ENCODE data around the gene APOBEC3B.

DNA sequence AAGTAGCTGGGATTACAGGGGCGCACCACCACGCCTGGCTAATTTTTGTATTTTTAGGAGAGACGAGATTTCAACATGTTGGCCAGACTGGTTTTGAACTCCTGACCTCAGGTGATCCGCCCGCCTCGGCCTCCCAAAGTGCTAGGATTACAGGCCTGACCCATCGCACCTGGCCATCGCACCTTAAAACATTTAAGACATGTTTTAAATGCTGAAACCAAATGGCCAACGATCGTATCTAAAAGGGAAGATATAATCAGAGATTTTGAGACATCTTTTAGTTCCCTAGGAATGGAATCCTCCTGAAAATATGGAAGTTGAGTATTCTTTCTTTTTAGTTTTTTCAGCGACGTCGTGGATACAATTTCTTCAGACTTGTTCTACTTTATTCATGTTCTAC is 46.5 kb upstream of the APOBEC3B start:
- no peak for TF ChIP-seq SNAI2 (CRISPR knock-in tag; IDR thresholded peaks at IDR 0.05)
- no peak for TF ChIP-seq OSR1 (CRISPR knock-in tag; IDR thresholded peaks at IDR 0.05)
- TF ChIP-seq ZNF8 (CRISPR knock-in tag; IDR thresholded peaks at IDR 0.05) = no peak
- no peak for TF ChIP-seq ZC3H10 (CRISPR knock-in tag; IDR thresholded peaks at IDR 0.05)
- no peak for TF ChIP-seq ZFP3 (CRISPR knock-in tag; IDR thresholded peaks at IDR 0.05)
- TF ChIP-seq, protein P1, sequence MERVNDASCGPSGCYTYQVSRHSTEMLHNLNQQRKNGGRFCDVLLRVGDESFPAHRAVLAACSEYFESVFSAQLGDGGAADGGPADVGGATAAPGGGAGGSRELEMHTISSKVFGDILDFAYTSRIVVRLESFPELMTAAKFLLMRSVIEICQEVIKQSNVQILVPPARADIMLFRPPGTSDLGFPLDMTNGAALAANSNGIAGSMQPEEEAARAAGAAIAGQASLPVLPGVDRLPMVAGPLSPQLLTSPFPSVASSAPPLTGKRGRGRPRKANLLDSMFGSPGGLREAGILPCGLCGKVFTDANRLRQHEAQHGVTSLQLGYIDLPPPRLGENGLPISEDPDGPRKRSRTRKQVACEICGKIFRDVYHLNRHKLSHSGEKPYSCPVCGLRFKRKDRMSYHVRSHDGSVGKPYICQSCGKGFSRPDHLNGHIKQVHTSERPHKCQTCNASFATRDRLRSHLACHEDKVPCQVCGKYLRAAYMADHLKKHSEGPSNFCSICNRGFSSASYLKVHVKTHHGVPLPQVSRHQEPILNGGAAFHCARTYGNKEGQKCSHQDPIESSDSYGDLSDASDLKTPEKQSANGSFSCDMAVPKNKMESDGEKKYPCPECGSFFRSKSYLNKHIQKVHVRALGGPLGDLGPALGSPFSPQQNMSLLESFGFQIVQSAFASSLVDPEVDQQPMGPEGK (CRISPR knock-in tag; IDR thresholded peaks at IDR 0.05; ENCODE audit: borderline replicate concordance) = no peak
- no peak for TF ChIP-seq ESRRG (CRISPR knock-in tag; IDR thresholded peaks at IDR 0.05)
- no peak for TF ChIP-seq ZNF565 (CRISPR knock-in tag; conservative IDR thresholded peaks at IDR 0.05; ENCODE audit: low read depth)
- TF ChIP-seq, protein P2, sequence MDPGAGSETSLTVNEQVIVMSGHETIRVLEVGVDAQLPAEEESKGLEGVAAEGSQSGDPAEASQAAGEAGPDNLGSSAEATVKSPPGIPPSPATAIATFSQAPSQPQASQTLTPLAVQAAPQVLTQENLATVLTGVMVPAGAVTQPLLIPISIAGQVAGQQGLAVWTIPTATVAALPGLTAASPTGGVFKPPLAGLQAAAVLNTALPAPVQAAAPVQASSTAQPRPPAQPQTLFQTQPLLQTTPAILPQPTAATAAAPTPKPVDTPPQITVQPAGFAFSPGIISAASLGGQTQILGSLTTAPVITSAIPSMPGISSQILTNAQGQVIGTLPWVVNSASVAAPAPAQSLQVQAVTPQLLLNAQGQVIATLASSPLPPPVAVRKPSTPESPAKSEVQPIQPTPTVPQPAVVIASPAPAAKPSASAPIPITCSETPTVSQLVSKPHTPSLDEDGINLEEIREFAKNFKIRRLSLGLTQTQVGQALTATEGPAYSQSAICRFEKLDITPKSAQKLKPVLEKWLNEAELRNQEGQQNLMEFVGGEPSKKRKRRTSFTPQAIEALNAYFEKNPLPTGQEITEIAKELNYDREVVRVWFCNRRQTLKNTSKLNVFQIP (CRISPR knock-in tag; IDR thresholded peaks at IDR 0.05; ENCODE audit: borderline replicate concordance, low read depth) = no peak
- no peak for TF ChIP-seq ZNF70 (CRISPR knock-in tag; IDR thresholded peaks at IDR 0.05)
- TF ChIP-seq, protein P3, sequence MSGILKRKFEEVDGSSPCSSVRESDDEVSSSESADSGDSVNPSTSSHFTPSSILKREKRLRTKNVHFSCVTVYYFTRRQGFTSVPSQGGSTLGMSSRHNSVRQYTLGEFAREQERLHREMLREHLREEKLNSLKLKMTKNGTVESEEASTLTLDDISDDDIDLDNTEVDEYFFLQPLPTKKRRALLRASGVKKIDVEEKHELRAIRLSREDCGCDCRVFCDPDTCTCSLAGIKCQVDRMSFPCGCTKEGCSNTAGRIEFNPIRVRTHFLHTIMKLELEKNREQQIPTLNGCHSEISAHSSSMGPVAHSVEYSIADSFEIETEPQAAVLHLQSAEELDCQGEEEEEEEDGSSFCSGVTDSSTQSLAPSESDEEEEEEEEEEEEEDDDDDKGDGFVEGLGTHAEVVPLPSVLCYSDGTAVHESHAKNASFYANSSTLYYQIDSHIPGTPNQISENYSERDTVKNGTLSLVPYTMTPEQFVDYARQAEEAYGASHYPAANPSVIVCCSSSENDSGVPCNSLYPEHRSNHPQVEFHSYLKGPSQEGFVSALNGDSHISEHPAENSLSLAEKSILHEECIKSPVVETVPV (CRISPR knock-in tag; IDR thresholded peaks at IDR 0.05) = no peak
